ENCODE results near the gene KRT8.

The KRT8 gene

GRCh38 chr12:52876372-52876771 is 28.5 kb downstream of the KRT8 start:
- TF ChIP-seq CTCF (IDR thresholded peaks at IDR 0.05; ENCODE audit: extremely low read depth, missing control alignments): no peak
- no peak for DNase-seq (ENCODE audit: low spot score)

- DNase-seq (ENCODE audit: low spot score): no peak
- TF ChIP-seq CTCF (IDR thresholded peaks at IDR 0.05; ENCODE audit: extremely low read depth, missing control alignments): no peak
Observed at GRCh38 chr12:52874573-52875435, 30.1 kb downstream of the KRT8 start.

GRCh38 chr12:52873832-52874572 is 30.9 kb downstream of the KRT8 start:
- TF ChIP-seq CTCF (IDR thresholded peaks at IDR 0.05; ENCODE audit: extremely low read depth, missing control alignments): no peak
- DNase-seq (ENCODE audit: low spot score): no peak

- DNase-seq (ENCODE audit: low spot score): no peak
Observed at GRCh38 chr12:52873513-52873831, 31.4 kb downstream of the KRT8 start.

GRCh38 chr12:52872644-52873389 is 32.1 kb downstream of the KRT8 start:
- DNase-seq (ENCODE audit: low spot score): no peak
- TF ChIP-seq CTCF (IDR thresholded peaks at IDR 0.05; ENCODE audit: extremely low read depth, missing control alignments): no peak

More at GRCh38 chr12:52873513-52873831, 31.4 kb downstream of the KRT8 start:
- TF ChIP-seq CTCF (IDR thresholded peaks at IDR 0.05; ENCODE audit: extremely low read depth, missing control alignments): no peak

GRCh38 chr12:52871291-52872039 is 33.4 kb downstream of the KRT8 start:
- DNase-seq (ENCODE audit: low spot score): no peak
- no peak for TF ChIP-seq CTCF (IDR thresholded peaks at IDR 0.05; ENCODE audit: extremely low read depth, missing control alignments)

All from GM20000 (cell line).